HG03520 (cell line): ENCODE data around the gene SAMD13.
"Not testable (repeated sequence)": the region's sequence is repeated elsewhere in the genome, so short reads cannot be mapped to it uniquely, and the experiment has no call there.

Experiments
- ATAC-seq: cut with Tn5 transposase; IDR thresholded peaks from one replicate; pipeline ENCODE4 v1.9.1; 2021; ENCODE audit warnings: mild to moderate bottlenecking, moderate library complexity; ENCODE audit not compliant: unreplicated experiment

SAMD13 gene

GRCh38 chr1:84283381-84283780 is 18.1 kb upstream of the SAMD13 start:
- no peak for ATAC-seq

- no peak for ATAC-seq
Observed at GRCh38 chr1:84286071-84286470, 15.4 kb upstream of the SAMD13 start.

GRCh38 chr1:84287389-84287788 is 14.1 kb upstream of the SAMD13 start:
- not testable (repeated sequence) for ATAC-seq

DNA sequence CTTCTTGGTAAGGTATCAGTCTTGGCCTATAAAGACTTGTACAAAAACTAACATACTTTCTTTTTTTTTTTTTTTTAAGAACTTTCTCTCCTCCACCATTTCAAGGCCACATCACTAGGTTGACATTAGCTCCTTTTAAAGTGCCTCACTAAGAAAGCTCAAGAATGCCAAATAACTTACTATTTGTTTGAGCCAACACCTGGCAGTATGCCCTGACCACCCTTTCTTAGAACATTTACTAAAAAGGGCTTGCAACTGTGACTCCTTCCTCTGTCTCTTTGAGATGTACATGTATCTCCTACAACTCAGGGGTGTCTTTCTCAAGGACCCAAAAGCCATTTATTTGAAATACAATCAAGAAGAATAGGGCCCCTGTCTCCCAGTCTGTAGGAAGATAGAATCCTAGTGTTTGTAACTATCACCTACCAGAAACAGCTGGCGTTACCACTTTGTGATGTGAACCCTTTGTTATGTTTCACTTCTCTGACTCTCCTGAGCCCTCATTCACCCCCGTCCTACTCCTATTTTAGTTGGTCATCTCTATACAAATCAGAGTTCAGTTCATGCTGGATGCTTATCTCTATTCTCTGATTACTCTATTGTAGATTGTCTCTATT is 12.2 kb upstream of the SAMD13 start:
- ATAC-seq = no peak

DNA sequence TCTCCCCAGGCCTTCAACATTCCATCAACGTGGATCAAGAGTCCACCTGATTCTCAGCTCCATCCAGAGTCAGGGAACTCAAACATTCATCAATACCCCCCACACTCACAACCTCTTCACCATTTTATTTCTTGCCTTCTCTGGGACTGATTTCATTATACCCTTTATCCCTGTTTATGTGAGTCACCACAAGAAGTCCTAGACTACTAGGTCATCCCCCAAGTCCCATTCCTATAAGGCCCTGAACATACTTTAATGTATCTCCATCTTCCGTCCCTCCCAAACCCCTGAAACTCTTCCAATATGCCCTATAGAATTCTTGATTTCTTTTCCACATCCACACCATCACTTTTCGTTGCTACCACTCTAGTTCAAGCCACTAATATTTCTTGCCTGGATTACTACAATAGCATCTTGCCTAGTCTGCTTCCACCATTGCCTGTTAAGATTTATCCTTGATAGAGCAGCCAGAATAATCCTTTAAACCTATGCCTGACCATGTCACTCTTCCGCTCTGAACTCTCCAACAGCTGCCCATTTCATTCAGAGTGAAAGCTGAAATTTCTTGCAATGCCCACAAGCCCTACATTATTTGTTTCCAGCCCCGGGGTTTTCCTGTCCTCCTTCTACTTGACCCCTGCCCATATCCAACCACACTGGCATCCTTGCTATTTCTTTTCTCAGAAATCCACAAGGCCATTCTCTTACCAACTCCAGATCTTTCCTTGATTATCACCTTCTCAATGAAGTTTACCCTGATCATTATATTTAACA is 9.4 kb upstream of the SAMD13 start:
- no peak for ATAC-seq

DNA sequence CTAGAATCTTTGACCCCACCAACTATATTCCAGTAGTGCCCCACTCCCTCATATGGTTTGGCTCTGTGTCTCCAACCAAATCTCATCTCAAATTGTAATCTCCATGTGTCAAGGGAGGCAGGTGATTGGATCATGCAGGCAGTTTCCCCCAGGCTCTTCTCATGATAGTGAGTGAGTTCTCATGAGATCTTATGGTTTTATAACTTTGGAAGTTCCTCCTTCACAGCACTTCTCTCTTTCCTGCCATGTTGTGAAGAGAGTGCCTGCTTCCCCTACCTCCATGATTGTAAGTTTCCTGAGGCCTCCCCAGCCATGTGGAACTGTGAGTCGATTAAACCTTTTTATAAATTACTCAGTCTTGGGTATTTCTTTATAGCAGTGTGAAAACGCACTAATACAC is 7.7 kb upstream of the SAMD13 start:
- no peak for ATAC-seq

- no peak for ATAC-seq
Observed at GRCh38 chr1:84294751-84295150, 6.8 kb upstream of the SAMD13 start.

DNA sequence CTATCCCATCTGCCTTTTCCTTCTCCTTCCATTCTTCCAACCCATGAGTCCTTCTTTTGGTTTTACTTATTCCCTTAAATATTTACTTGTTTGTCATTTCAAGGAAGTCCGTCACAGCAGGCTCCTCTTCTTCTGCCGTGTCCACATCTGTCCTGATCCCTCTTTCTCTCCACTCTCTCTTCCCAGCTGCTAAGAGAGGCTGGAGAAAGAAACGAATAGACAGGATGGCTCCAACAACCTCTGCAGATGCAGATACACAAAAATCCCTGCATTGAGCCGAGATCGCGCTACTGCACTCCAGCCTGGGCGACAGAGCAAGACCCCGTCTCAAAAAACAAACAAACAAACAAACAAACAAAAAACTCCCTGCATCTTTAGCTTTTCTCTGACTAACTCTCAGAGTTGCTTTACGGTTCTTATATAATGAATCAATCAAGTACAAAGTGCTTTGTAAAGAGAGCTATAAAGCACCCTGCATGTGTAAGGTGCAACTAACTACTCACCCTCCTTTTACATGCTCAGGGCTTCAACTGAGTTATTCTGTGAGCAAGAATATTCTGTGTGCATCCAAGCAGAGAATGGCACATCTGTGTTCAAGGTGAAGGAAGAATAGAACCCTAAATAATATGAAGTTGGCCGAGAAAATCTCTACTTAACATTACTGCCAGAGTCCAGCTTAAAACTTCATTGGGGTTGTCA is 3.8 kb upstream of the SAMD13 start:
- ATAC-seq = no peak

DNA sequence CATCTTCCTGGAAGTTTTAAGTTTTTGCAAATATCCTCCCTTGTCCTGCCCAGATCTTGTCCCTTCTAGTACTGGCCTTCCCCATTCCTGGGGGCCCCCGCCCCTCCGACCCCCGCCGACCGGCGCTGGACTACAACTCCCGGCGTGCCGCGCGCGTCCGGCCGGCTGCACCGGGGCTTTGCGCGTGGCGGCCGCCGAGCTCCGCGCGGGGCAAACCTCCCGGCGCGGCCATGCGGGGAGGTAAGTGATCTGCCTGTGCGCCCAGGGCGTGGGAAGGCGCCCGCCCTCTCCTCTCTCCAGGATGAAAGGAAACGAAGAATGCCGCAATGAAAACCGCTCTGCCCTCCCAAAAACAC is 3.2 kb upstream of the SAMD13 start:
- peak; percentile 78 for ATAC-seq

GRCh38 chr1:84298684-84299535 is 2.6 kb upstream of the SAMD13 start:
- ATAC-seq = peak; percentile 34

- no peak for ATAC-seq
Observed at GRCh38 chr1:84299536-84300170, 1.9 kb upstream of the SAMD13 start.

DNA sequence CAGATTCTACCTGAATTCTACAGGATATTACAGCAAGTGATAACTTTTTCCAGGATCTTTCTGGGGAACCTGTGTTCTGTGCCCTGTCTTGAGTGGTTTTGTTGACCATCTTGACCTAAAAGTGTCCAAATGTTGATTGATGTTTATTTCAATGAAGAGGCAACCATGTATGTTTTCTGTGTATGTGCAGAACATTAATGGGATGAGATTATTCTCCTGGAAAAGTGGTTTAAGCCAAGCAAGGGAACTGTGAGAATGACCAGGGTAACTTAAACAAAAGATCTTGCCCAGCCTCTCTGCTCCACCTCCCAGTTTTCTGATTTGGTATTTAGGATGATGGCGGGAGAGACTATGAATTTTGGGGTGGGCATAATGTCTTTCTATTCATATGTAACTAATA is 1.0 kb upstream of the SAMD13 start:
- no peak for ATAC-seq

- no peak for ATAC-seq
Observed at GRCh38 chr1:84301785-84302385, 377 bp downstream of the SAMD13 start.

DNA sequence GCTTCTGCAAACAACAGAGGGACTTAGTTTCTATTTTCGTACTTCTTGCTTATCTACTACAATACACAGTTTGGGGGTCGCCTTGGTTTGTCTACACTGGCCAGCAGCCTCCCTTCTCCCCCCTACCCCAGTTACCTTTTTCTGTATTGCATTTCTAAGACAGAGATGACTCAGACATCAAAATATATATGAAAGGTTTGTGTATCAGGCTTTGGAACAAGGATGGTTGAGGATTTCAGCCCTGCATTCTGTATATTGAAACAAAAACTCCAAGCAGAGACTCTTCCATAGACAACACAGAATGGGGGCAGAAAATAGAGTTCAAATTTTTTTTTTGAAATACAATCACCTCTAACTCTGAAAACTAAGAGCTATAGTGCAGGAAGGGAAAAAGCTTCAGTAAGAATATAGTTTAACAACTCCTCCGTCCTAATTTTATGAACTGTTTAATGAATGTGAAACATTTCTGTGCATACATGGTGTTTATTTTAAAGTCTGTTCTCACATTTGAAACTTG is 1.9 kb downstream of the SAMD13 start:
- no peak for ATAC-seq

DNA sequence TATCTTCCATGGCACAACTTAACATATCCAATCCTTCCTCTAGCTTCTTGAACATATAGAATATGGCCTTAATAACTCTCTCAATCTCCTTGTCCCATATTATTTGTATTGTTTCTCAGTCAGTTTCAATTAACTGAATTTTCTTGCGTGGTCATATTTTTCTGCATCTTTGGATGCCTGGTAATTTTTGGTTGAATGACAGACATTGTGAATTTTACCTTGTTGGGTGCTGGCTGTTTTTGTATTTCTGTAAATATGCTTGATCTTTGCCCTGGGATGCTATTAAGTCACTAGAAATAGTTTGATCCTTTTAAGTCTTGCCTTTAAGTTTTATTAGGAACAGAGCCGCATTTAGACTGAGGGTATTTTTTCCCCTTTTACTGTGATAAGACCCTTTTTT is 5.9 kb downstream of the SAMD13 start:
- no peak for ATAC-seq

GRCh38 chr1:84311296-84311695 is 9.8 kb downstream of the SAMD13 start:
- ATAC-seq = no peak

DNA sequence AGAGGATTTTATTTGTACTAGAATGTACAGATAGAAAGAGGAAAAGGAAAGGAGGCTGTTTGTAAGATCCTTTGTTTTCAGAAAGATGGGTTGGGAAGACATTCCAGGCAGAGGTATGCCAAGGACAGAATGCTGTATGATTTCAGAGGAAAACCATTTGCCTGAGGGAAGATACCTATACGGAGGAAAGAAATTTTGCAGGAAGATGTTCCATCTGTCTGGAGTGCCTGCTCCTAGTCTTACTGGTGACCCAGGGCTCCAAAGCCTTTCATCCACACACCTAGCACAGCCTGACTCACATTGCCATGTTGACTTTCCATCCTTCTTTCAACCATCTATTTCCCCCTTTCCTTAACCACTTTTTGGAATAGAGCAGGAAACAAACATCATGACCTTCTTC is 18.2 kb downstream of the SAMD13 start:
- no peak for ATAC-seq

- no peak for ATAC-seq
Observed at GRCh38 chr1:84327830-84328229, 26.3 kb downstream of the SAMD13 start.

GRCh38 chr1:84330125-84330984 is 28.8 kb downstream of the SAMD13 start:
- ATAC-seq = no peak
